Ecto neural progenitor cell (in vitro differentiated cells): ENCODE measurements around the gene TUT1.
"Not testable (repeated sequence)": the region's sequence is repeated elsewhere in the genome, so short reads cannot be mapped to it uniquely, and the experiment has no call there.

Experiments
- DNase-seq: peaks from one replicate; pipeline ENCODE4 v3.0.0-alpha.2; 2018; ENCODE audit warnings: low spot score

Gene TUT1

GRCh38 chr11:62591448-62592145 lies at the start of gene TUT1:
TUT1 (minus strand) TSS chr11:62591523; CDS start chr11:62591485, 38 bp downstream.
- DNase-seq: peak; percentile 96

GRCh38 chr11:62632492-62632891 lies 41.2 kb upstream of the TUT1 start:
- no peak for DNase-seq

- no peak for DNase-seq
These were observed 36.4 kb upstream of the TUT1 start for GRCh38 chr11:62627713-62628112.

GRCh38 chr11:62622476-62623089 lies 31.3 kb upstream of the TUT1 start:
- DNase-seq: no peak

- peak; percentile 98 for DNase-seq
These were observed 30.5 kb upstream of the TUT1 start, which contains the start of gene B3GAT3 for GRCh38 chr11:62621567-62622470. B3GAT3 (minus strand) TSS chr11:62621986; CDS start chr11:62621947, 39 bp downstream.

GRCh38 chr11:62621027-62621566 lies 29.8 kb upstream of the TUT1 start:
- no peak for DNase-seq

GRCh38 chr11:62616957-62617356 lies 25.6 kb upstream of the TUT1 start:
- not testable (repeated sequence) for DNase-seq

GRCh38 chr11:62615521-62615920 lies 24.2 kb upstream of the TUT1 start:
- DNase-seq: no peak

GRCh38 chr11:62614275-62614674 lies 23.0 kb upstream of the TUT1 start:
- DNase-seq: no peak

GRCh38 chr11:62613291-62613778 lies 22.0 kb upstream of the TUT1 start:
- DNase-seq: no peak

- peak; percentile 95 for DNase-seq
These were observed 21.3 kb upstream of the TUT1 start, which contains the start of the genes EML3 and ROM1 for GRCh38 chr11:62612366-62613290. EML3 (minus strand) TSS chr11:62612775; CDS start chr11:62612457, 318 bp downstream. ROM1 (plus strand) TSS chr11:62613257; CDS start chr11:62613282, 25 bp downstream.

- DNase-seq: peak; percentile 65
These were observed 20.5 kb upstream of the TUT1 start for GRCh38 chr11:62611705-62612365.

- no peak for DNase-seq
These were observed 19.7 kb upstream of the TUT1 start for GRCh38 chr11:62610814-62611704.

GRCh38 chr11:62610403-62610802 lies 19.1 kb upstream of the TUT1 start:
- no peak for DNase-seq

GRCh38 chr11:62608776-62609175 lies 17.5 kb upstream of the TUT1 start:
- no peak for DNase-seq

- DNase-seq: no peak
These were observed 16.4 kb upstream of the TUT1 start for GRCh38 chr11:62607714-62608113.

GRCh38 chr11:62605902-62606301 lies 14.6 kb upstream of the TUT1 start:
- no peak for DNase-seq

GRCh38 chr11:62605467-62605866 lies 14.1 kb upstream of the TUT1 start:
- no peak for DNase-seq

GRCh38 chr11:62604460-62605120 lies 13.3 kb upstream of the TUT1 start:
- DNase-seq: peak; percentile 63
